GM12878 (cell line): ENCODE measurements around the gene TXLNA. TPM values are rescaled to one million over a fixed set of nuclear protein-coding genes. Genes with fewer than 3 reads are reported as not detected.

ENCODE experiments used
- BCL11A ChIP-seq: IDR thresholded peaks from 2 replicates; pipeline ENCODE4 v1.6.1; 2011; ENCODE audit warnings: low read depth, low read length
- BCL3 ChIP-seq: IDR thresholded peaks from 2 replicates; pipeline ENCODE4 v1.6.1; 2011; ENCODE audit warnings: borderline replicate concordance, low read depth, mild to moderate bottlenecking, moderate library complexity, low read length; ENCODE audit not compliant: insufficient read depth, poor library complexity, severe bottlenecking
- CBFB ChIP-seq: IDR thresholded peaks from 2 replicates; pipeline ENCODE4 v1.6.1; 2016; ENCODE audit warnings: antibody characterized with exemption, low read depth
- CHD1 ChIP-seq: IDR thresholded peaks from 2 replicates; pipeline ENCODE4 v1.6.1; 2012; ENCODE audit warnings: low read depth, low read length, improper control_type of control experiment
- E2F8 ChIP-seq: fragments of 450-650 bp; IDR thresholded peaks from 2 replicates; pipeline ENCODE4 v1.6.1; 2018; ENCODE audit warnings: mild to moderate bottlenecking, low read depth, moderate library complexity; ENCODE audit not compliant: partially characterized antibody
- E4F1 ChIP-seq: fragments of 450-650 bp; IDR thresholded peaks from 2 replicates; pipeline ENCODE4 v1.6.1; 2018; ENCODE audit warnings: borderline replicate concordance, mild to moderate bottlenecking; ENCODE audit not compliant: partially characterized antibody
- EP300 ChIP-seq, 2 experiments: fragments of 150-350 bp in 1 of 2; IDR thresholded peaks; 2 replicates each; pipeline ENCODE4 v1.6.1; 2011 to 2012; ENCODE audit warnings: low read depth in 2 of 2, low read length in 2 of 2, borderline replicate concordance in 1 of 2, improper control_type of control experiment in 1 of 2, inconsistent platforms in 1 of 2; ENCODE audit not compliant: control insufficient read depth in 1 of 2
- GATAD2B ChIP-seq: fragments of 450-650 bp; conservative IDR thresholded peaks from 2 replicates; pipeline ENCODE4 v1.6.1; 2017; ENCODE audit warnings: low read depth, mild to moderate bottlenecking, moderate library complexity
- HDGF ChIP-seq: fragments of 450-650 bp; IDR thresholded peaks from 2 replicates; pipeline ENCODE4 v1.6.1; 2016; ENCODE audit warnings: antibody characterized with exemption
- IRF5 ChIP-seq: fragments of 450-650 bp; IDR thresholded peaks from 2 replicates; pipeline ENCODE4 v1.6.1; 2017; ENCODE audit warnings: borderline replicate concordance
- MTA3 ChIP-seq: IDR thresholded peaks from 2 replicates; pipeline ENCODE4 v1.6.1; 2012; ENCODE audit warnings: low read length, inconsistent platforms, borderline replicate concordance
- NBN ChIP-seq: fragments of 450-650 bp; IDR thresholded peaks from 2 replicates; pipeline ENCODE4 v1.6.1; 2016
- NR2C1 ChIP-seq: fragments of 450-650 bp; IDR thresholded peaks from 2 replicates; pipeline ENCODE4 v1.6.1; 2017; ENCODE audit warnings: antibody characterized with exemption, mild to moderate bottlenecking, moderate library complexity
- NR2C2 ChIP-seq: IDR thresholded peaks from 2 replicates; pipeline ENCODE4 v1.6.1; 2011; ENCODE audit warnings: borderline replicate concordance, low read depth; ENCODE audit not compliant: control insufficient read depth, insufficient read length
- PAX8 ChIP-seq: fragments of 450-650 bp; IDR thresholded peaks from 2 replicates; pipeline ENCODE4 v1.6.1; 2017; ENCODE audit warnings: mild to moderate bottlenecking, moderate library complexity
- PBX3 ChIP-seq: IDR thresholded peaks from 2 replicates; pipeline ENCODE4 v1.6.1; 2011; ENCODE audit warnings: mild to moderate bottlenecking, low read depth, low read length, moderate library complexity; ENCODE audit not compliant: insufficient replicate concordance
- POLR2A ChIP-seq: IDR thresholded peaks from 2 replicates; pipeline ENCODE4 v1.6.1; 2011; ENCODE audit warnings: low read depth, mild to moderate bottlenecking, low read length
- RUNX3 ChIP-seq: IDR thresholded peaks from 2 replicates; pipeline ENCODE4 v1.6.1; 2012; ENCODE audit warnings: low read length, inconsistent platforms
- SIX5 ChIP-seq: IDR thresholded peaks from 2 replicates; pipeline ENCODE4 v1.6.1; 2011; ENCODE audit warnings: mild to moderate bottlenecking, low read depth, low read length, moderate library complexity; ENCODE audit not compliant: severe bottlenecking
- SP1 ChIP-seq: IDR thresholded peaks from one replicate; pipeline ENCODE4 v1.6.1; 2011; ENCODE audit warnings: low read depth, low read length
- polyA plus RNA-seq, 11 experiments: library from polyadenylated mRNA; depleted of rRNA in 4 of 11; unstranded in 6 of 11; stranded (reverse) in 5 of 11; fragments of >200 nt; fragmentation: Nextera tagmentation in 4 of 11; fragmentation: Illumina TruSeq in 1 of 11; extraction: Ambion mirVana in 4 of 11; extraction: Trizol in 1 of 11; gene quantifications; 1 replicate in 1 of 11; 2 replicates in 10 of 11; pipeline versions ENCODE4 v1.2.1 to v1.2.3, GENCODE V29; 2011 to 2016; ENCODE audit warnings: inconsistent platforms in 2 of 11, missing spikeins in 2 of 11, low read depth in 1 of 11
- total RNA-seq, 4 experiments: library from RNA; depleted of rRNA in 3 of 4; stranded (reverse); fragments of >200 nt in 3 of 4; fragmentation: Illumina TruSeq in 1 of 4; extraction: Trizol in 1 of 4; gene quantifications; 2 replicates each; pipeline versions ENCODE4 v1.2.1 to v1.2.3, GENCODE V29; 2013 to 2021

The TXLNA gene
- total and polyA plus RNA-seq, 10 of the 15 experiments (the other 5 are each of a cell fraction or from before 2014, with no cell fraction given), result 7.2 to 93.7 (median 47.9) TPM

- TF ChIP-seq BCL3 (peak; percentile 64), CHD1 (no peak), SP1 (no peak), NBN (0 out of 2 replicates have a peak, but pooled peaks have one; percentile 62), NR2C2 (no peak), E2F8 (peak; percentile 65), RUNX3 (no peak), EP300 (IDR thresholded peaks at IDR 0.05; ENCODE audit: borderline replicate concordance in 1 of 2, control insufficient read depth in 1 of 2, low read depth in 2 of 2, low read length in 2 of 2) (no peak), MTA3 (no peak; the same call in 1 of the 2 replicates), NR2C1 (no peak), GATAD2B (peak; percentile 62), E4F1 (no peak), IRF5 (no peak), POLR2A (peak; percentile 90), HDGF (peak; percentile 31), CBFB (no peak), SIX5 (peak; percentile 21), PBX3 (no peak), BCL11A (no peak), PAX8 (no peak)
Measured at GRCh38 chr1:32205401-32206370, 26.2 kb downstream of the TXLNA start, which contains the start of gene IQCC (continued).
